Activated effector memory CD4-positive, alpha-beta T cell treated with Interleukin-2 at 50 U/mL for 16 hours (primary cell): ENCODE measurements around the gene DCLRE1B.

Experiments
- DNase-seq: peaks from one replicate; pipeline ENCODE4 v3.0.0-alpha.2; 2020

The DCLRE1B gene

DNA sequence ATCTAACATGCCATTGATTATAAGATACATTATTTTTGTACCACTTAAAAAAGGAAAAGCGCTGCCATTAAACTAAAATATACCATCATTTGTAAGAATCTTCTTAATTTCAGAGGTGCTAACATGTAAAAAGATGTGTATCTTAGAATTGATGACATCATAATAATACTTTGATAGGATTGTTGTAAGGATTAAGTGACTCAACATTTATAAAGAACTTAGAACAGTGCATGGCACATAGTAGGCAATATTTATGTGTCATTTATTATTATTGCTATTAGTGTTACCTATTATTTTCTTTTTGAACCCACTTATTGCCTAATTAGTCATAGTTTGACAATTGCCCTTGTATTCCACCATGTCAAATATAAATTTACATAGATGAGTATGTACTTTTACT lies 45.8 kb downstream of the DCLRE1B start:
- no peak for DNase-seq

GRCh38 chr1:113951719-113952118 lies 46.6 kb downstream of the DCLRE1B start:
- no peak for DNase-seq

DNA sequence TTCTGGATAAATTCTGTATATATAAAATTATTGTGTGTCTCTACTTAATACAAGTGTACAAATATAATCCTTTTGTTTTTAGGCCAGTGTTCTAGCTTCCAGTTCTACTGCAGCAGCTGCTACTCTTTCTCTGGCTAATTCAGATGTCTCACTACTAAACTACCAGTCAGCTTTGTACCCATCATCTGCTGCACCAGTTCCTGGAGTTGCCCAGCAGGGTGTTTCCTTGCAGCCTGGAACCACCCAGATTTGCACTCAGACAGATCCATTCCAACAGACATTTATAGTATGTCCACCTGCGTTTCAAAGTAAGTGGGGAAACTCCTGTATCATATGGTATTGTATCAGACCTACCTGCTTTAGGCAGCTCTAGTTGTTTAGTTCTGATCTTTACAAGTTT lies 52.9 kb downstream of the DCLRE1B start:
- no peak for DNase-seq

DNA sequence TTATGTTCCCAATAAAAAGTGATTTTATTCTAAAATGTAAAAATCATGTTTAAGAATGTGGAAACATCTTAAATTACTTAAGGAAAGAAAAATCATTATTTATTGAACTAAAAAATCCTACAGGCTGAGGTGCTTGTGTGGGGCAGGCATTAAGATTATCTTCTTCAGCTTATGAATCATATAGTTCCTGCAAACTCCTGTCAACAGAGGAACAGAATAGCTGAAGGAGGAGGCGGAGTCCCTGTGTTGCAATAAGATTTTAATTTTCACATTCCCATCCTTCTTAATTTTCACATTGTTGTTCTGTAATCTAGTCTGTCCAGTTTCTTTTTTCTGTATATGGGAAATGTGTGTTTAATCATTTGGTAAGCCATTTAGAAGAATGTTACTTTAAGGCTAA lies 53.6 kb downstream of the DCLRE1B start:
- no peak for DNase-seq

- no peak for DNase-seq
Measured at GRCh38 chr1:113963281-113963906, 58.3 kb downstream of the DCLRE1B start.
